UCSD-AML1 (cell line): ENCODE results near the gene CDH5.
A peak's percentile ranks its signal among the peaks of the same experiment; 100 is the strongest.
"Not testable (repeated sequence)": the region's sequence is repeated elsewhere in the genome, so short reads cannot be mapped to it uniquely, and the experiment has no call there.

Experiments used
- DNase-seq: peaks from one replicate; lab custom pipeline; 2025; ENCODE audit not compliant: unreplicated experiment; lab: John Stamatoyannopoulos, UW

Gene CDH5, protein sequence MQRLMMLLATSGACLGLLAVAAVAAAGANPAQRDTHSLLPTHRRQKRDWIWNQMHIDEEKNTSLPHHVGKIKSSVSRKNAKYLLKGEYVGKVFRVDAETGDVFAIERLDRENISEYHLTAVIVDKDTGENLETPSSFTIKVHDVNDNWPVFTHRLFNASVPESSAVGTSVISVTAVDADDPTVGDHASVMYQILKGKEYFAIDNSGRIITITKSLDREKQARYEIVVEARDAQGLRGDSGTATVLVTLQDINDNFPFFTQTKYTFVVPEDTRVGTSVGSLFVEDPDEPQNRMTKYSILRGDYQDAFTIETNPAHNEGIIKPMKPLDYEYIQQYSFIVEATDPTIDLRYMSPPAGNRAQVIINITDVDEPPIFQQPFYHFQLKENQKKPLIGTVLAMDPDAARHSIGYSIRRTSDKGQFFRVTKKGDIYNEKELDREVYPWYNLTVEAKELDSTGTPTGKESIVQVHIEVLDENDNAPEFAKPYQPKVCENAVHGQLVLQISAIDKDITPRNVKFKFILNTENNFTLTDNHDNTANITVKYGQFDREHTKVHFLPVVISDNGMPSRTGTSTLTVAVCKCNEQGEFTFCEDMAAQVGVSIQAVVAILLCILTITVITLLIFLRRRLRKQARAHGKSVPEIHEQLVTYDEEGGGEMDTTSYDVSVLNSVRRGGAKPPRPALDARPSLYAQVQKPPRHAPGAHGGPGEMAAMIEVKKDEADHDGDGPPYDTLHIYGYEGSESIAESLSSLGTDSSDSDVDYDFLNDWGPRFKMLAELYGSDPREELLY

DNA sequence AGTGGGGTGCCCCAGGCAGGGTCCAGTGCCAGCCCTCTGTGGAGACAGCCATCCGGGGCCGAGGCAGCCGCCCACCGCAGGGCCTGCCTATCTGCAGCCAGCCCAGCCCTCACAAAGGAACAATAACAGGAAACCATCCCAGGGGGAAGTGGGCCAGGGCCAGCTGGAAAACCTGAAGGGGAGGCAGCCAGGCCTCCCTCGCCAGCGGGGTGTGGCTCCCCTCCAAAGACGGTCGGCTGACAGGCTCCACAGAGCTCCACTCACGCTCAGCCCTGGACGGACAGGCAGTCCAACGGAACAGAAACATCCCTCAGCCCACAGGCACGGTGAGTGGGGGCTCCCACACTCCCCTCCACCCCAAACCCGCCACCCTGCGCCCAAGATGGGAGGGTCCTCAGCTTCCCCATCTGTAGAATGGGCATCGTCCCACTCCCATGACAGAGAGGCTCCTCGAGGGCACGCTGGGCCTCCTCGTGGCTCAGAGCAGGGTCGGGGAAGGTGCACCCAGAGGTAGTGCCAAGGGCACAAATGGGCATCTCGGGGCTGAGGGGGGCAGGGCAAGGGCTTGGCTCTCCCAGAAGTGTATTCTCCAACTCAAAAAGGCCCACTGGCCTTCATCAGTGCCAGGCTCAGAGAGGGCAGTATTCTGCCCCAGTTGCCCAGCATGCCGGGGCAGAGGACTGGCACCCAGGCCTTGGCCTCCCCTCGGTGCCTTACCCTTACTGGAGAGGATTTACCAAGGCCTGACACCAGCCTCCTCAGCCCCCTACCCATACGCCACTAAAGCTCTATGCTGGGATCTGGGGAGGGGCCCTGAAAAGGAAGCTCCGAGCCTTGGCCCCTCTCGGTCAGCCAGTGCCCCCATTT is at the start of gene CDH5:
TSS of gene CDH5 (plus strand) at position 259 of the 867 bp plus-strand sequence. CDS start 12,647 bp downstream, outside the sequence.
- peak; percentile 69 for DNase-seq

DNA sequence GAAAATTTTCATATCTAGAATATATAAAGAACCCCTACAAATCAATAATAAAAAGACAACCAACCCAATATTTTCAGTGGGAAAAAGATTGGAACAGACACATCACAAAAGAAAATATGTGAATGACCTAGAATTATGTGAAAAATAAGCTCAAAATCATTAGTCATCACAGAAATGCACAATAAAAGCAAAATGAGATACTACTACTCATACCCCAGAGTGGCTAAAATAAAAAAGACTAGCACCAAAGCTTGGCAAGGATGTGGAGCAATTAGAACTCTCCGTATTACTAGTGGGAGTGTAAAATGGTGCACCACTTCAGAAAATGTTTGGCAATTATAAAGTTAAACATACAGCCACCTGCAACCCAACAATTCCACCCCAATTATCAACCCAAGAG is 48.0 kb upstream of the CDH5 start:
- DNase-seq: no peak

DNA sequence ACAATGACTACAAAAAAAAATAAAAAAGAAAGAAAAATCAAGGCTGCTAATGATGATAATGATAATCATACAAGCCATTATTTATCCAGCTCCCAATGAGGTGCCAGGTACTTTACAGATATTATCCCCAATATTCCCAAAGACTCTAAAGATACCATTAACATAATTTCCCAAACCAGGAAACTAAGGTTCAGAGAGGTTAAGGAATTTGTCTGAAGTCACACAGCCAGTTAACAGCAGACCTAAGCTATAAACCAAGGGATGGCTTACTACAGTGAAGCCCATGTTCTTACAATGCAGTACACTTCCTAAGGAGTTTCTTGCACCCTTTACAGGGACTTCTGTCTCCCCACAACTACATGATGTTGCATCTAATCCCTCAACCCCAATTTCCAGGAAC is 45.7 kb upstream of the CDH5 start:
- no peak for DNase-seq

DNA sequence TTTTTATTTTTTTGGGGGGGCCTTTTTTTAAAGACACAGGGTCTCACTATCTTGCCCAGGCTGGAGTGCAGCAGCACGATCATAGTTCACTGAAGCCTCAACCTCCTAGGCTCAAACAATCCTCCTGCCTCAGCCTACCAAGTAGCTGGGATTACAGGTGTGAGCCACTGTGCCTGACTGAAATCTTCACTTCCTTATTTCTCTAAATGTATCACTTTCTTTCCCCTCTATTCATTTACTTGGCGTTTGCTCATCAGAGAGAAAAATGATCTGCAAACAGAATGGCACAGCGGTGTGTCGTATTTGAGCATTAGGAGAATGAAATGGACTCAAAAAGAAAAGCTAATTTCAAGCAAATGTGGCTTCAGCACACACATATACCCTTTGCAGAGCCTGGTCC is 44.3 kb upstream of the CDH5 start:
- DNase-seq: no peak

DNA sequence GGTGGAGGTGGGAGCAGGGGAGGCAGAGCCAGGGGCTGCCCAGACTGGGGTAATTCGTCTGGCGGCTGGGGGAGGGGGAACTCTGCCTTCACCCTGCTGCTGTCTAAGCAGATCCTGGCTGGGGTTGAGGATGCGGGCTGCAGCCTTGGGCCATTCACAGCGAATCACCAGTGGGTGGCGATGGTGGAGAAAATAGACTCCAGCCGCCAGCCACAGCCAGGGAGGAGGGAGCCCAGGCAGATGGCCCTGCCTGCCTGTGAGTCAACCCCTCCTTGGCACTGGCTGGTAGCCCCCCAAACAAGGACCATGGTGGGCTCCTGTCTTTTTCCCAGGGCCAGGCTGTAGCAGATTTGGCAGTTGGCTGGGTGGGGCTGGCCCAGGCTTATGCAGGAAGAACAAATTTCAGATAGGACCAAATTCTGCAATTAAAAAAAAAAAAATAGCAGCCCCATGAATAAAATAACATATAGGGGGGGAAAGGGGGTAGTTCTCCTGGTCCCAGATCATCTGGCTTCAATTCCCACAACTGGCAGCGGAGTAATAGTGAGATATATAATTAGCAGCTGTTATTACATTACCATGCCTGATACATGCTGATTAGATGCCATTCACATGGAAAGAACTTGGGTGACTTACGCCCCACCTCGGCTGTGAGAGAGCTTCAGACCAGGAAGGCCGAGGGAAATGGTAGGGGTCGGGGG is 41.5 kb upstream of the CDH5 start:
- DNase-seq: peak; percentile 51

DNA sequence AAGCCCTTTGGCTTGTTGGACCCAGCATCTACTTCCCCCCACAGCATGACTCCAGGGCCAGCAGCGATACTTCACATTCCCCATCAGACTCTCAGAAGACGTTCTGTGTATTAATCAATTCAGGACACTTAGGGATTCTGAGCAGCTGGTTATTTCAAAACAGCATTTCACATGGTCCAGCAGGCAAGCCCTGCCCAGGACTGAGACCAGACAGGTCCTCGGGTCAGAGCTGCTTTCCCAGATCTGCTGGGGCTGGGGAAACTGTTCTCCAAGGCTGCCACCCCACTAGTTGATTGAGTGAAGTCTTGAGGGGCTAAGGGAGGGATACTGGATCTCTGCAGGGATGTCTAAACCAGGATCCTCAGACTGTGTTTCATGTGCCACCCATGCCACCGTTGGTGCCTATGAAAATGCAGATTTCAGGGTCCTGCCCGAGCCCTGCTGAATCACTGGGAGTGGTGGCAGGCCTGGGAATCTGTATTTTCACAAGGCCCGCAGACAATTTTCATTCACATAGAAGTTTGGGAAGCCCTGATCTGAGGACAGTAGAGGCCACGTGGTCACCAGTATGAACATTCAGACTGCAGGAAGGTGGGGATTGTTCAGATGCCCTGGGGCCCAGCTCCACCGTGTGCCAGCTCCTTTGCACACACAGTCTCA is 40.6 kb upstream of the CDH5 start:
- no peak for DNase-seq

DNA sequence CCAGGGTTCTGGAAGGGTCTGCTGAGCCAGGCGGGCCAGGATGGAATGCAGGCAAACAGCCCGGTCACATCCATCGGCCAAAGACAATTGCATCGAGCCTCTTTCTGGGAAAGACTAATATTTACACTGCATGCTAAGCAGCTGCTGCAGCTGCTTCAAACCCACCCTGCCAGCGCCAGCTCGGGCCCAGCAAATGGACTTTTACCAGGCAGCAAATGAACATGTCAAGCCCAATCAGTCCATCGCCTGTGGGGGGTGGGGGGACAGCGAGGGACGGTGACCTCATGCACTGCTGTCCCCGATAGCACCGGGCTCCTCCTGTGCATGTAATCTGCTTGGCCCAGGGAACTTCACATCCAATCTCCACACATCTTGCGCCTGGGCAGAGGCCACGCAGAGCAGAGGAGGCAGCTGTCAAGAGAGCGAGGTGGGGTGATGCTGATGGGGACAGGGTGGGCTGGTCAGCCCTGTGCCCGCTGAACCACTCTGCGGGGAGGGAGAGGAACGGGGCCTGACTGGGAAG is 39.4 kb upstream of the CDH5 start:
- no peak for DNase-seq

DNA sequence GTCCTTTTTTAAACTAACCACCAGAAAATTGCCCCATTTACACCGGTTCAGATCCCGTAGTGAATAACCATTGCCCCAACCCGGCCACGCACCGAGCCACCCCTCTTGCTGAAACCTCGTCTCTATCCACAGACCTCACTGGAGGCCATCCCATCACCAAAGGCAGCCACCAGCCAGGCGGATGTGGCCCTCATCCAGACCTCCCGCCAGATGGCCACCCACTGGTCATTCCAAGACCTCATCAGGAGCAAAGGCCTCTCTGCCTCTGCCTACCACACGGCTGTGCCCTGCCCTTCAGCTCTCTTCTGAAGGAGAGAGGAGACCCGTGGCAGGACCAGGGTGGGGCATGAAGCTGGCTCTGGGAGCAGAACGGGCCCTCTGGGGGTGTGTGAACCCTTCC is 38.2 kb upstream of the CDH5 start:
- DNase-seq: no peak

DNA sequence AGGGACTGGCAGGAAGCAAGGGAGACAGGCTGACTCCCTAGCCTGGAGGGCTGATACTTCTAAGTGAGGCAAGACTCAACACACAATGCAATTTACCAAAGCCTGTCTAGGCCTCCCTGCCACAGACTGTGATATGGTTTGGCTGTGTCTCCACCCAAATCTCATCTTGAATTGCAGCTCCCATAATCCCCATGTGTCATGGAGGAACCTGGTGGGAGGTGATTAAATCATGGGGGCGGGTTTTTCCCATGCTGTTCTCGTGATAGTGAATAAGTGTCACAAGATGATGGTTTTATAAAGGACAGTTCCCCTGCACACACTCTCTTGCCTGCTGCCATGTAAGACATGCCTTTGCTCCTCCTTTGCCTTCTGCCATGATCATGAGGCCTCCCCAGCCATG is 35.0 kb upstream of the CDH5 start:
- not testable (repeated sequence) for DNase-seq

DNA sequence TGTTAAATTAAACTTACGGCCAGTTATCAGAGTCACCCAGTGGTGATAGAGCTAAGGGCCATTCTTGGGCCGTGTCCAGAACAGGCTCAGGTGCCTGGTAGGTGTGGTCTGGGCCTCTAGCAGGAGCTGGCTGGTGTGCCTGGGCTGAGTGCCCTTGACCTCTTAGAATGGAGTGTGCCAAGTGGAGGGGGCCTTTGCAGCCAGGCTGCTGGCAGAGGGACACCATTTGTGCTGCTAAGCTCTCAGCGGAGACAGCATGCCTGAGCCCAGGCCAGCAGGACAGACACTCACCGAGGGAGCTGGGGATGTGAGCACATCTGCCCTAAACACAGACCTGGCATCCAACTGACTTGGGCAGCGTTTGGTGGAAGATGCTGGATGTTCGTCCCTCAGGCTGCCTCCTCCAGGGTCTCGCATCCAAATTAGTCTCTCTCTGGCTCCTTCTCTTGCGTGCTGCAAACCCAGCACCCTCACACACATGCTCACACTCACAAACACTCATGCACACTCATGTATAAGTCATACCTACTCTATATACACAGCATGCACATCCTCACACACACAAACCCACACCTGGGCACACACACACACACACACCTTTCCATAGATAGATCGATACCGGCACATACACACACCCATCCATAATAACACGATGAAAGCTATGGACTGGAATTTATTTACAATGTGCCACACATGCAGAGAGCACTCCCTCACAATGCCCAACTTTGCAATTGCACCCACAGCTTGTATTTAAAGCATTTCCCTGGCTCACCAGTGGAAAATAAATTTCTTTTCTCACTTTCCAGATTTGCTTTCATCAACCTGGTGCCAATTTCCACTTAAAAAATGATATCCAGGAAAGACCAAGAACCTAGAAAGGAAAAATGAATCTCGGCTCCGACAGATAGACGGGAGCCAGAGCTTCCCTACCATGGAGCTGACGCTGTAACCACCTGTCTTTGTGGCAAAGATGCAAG is 33.6 kb upstream of the CDH5 start:
- DNase-seq: no peak

DNA sequence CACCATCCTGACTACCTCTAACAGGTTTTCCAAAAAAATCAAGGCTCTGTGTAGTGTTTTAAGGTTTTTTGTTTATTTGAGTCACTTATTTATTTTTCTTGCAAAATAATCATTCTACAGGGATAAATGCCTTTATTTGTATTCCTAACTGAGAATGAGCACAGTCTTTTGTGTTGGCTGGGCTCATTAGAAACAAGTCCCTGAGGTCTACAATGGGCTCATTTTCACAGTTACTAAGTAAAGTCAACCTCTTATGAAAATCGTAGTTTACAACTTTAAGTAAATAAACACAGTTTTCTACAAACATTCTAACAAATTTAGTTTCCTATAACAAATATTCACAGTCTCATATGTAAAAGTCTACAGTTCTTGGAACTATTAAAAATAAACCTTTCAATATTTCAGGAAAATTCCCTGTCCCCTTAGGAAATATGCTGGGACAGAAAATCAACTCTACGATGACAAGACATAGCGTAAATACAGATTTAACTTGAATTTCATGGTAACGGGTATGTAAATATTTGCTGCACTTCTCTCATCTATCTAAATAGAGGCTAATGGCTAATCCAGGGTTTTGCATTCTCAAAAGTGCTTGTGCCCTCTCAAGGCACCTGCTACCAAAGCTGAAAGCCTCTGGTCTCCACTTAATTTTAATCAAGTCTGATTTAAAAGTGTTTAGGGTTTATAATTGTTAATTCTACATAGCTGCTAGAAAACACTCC is 31.5 kb upstream of the CDH5 start:
- no peak for DNase-seq

DNA sequence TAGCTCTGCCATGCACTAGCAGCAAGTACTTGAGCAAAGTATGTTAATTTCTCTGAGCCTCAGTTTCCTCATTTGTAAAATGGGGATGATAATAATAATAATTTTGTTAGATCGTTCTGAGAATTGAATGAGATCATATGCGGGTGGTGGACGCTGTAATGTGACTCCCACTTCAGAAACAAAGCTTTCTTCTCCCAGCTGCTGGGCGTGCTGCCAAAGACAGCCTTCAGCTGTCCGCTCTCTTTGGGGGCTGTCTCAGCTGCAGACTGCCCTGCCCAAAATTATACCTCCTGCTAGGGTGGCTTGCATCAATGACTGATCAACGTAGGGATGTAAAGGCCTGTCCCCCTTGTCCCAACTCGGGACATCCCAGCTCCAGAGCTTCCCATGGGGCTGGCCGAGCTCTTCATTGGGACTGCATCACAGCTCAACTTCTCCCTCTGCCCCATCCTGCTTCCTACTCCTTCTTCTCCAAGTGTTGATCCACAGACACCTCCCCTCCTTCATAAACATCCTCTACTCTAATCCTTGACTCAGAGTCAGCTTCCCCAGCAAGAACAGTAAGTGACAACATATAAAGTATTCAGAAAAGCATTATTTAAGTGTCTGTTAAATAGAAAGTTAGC is 30.7 kb upstream of the CDH5 start:
- no peak for DNase-seq

DNA sequence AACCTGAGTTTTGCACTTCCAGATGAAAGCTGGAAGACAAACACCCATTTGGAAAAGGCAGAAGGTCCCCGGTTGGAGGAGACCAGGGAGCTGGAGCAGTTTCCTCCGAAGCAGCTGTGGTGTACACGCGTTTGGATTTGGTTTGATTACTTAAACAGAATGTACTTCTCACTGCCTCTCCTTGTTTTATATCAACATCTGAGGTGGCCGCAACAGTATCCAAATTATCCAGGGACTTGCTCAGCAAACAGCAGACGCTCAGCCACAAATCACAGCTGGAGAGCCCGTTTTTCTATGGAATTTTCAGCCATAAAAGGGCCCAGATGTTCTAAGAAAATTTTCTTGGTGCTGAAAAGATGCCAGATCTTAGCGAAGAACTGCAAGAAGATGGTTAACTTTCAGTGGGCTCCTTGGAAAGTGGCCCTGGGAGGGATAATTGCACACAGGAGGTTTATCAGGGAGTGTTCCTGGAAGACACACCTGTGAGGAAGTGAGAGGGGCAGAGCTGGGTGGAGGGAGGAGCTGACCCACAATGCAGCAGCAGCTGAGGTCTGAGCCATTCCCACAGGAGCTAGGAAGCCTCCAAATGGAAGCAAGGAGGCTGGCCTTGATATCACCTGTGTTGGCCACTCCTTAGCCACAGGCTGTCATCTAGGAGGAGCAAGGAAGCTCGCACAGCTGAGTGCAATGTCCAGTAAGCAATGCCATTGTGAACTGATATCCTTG is 28.9 kb upstream of the CDH5 start:
- no peak for DNase-seq

DNA sequence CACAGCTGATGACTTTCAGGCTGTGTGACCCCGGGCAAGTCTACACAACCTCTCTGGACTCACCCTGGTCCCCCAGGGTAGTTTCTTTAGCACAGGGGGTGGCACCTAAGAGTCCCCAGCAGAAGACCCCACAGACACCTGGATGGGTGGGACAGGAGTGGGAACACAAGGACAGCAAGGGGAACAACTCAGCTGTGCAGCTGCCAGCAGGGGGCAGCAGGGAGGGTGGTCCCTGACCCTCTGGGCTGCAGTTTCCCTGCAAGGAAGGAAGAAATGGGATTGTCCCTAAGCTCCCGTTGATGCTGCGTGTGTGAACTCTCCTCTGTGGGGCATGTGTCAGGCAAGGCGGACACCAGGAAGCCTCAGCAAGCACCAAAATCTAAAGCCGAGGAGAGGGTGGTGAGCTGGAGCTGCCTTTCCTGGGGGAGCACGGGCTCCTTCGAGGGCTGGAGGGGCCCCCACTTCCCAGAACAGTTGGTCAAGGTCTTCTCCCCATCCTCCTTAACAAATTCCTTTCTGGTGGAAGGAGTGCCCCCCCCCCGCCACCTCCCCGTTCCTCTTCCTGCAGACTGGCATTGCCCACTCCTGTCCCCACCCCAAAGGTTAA is 24.1 kb upstream of the CDH5 start:
- DNase-seq: peak; percentile 30

DNA sequence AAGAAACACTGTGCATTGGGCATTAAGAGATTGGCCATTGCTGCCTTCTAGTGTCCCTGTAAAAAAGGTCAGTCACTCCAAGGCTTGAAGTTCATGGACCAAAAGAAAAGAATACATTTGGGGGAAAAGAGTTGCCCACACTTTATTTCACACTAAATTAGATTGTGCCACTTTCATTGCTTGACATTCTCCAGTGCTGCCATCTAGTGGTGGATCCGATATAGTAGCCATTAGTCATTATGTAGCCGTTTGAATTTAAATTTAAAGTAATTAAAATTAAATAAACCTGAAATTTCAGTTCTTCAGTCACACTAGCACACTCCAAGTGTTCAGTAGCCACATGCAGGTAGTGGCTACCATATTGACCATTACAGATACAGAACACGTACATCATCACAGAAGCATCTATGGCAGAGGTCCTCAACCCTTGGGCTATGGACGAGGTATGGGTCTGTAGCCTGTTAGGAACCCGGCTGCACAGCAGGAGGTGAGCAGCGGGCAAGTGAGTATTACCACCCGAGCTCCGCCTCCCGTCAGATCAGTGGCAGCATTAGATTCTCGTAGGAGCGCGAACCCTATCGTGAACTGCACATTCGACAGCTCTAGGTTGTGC is 21.9 kb upstream of the CDH5 start:
- DNase-seq: no peak

DNA sequence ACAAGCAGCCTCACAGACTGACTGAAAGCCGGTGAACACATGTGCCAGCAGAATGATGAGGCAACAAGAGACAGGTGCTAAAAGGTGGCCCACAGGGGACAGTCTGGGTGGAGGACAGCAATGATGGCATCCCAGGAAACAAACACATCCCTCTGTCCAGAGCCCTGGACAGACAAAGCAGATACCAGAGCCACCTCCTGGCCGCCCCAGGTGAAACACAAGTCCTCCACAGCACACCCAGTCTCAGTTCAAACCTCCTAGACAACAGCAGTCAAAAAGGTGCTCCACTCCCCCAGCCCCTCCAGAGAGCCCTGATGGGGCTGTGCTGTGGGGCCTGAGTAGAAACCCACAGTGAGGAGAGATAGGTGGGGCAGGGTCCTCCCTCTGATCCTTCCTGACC is 20.3 kb upstream of the CDH5 start:
- DNase-seq: no peak
